GM19372 (cell line): ENCODE data around the gene SHANK1.
"Not testable (repeated sequence)": the region's sequence is repeated elsewhere in the genome, so short reads cannot be mapped to it uniquely, and the experiment has no call there.

Experiments
- ATAC-seq: cut with Tn5 transposase; IDR thresholded peaks from one replicate; pipeline ENCODE4 v1.9.1; 2021; ENCODE audit warnings: mild to moderate bottlenecking, low read depth, moderate library complexity; ENCODE audit not compliant: unreplicated experiment

SHANK1 gene

GRCh38 chr19:50644315-50644915 is 75.2 kb downstream of the SHANK1 start:
- ATAC-seq: no peak

DNA sequence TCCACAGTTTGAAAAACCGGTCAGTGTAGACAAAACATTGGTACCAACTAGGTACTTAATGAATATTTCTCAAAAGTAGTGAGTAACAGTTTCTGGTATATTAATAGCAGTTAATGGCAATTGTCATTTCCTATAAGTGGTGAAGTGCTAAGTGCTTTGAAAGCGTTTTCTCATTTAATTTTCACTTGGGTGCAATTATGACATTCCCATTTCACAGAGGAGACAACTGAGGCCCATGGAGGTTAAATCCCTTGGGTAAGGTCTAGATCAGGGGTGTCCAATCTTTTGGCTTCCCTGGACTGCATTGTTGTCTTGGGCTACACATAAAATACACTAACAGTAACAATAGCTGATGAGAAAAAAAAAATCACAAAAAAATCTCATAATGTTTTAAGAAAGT is 79.2 kb downstream of the SHANK1 start:
- no peak for ATAC-seq

- no peak for ATAC-seq
Measured at GRCh38 chr19:50639121-50640112, 80.2 kb downstream of the SHANK1 start, which contains the start of gene SYT3. TSS of gene SYT3 (minus strand) at chr19:50639881. CDS start at chr19:50637411, 2,470 bp downstream.

DNA sequence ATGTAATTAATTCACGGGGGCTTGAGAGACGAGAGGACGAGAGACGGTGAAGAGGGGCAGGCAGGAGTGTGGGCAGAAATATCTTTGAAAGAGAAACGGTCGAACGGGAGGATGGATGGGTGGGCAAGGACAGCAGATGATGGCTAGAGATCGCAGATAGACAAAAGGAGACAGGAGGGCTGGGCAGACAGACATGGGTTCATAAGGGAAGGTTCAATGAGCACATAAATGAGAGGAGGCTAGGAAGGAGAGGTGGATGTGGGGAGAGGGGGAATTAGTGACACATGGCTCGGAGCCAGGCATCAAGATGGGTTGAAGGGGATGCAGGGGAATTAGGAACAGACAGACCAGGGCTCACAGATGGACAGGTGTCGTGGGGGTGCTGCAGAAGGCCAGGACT is 81.0 kb downstream of the SHANK1 start:
- no peak for ATAC-seq

DNA sequence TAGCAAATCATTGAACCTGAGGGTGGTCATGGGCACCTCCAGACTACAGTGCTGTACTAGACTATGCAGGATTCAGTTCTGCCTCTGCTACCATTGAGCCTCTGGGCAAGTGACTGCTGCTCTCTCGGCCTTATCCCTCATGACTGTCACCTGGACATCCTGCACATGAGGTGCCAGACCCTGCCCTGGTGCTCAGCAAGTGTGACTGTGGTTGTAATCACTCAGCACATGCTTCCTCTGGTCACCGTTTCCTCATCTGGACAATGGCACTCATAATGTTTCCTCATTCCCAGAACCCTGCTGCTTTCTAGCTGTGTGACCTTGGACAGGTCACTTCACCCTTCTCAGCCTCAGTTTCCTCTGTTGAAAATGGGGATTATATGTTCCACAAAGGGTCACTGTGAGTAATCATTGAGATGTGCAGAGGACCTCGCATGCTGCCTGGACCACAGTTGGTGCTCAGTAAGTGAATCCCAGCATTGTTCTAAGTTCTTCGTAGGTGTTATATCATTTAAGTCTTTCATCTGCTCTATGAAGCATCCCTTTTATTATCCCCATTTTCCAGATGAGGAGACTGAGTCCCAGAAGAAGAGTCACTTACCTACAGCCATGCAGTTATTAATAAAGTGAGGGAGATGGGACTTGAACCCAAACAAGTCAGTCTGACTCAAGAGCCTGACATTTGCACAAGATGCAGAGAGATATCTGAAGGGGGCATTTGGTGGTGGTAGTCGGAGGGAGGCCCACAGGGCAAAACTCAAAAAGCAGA is 83.1 kb downstream of the SHANK1 start:
- no peak for ATAC-seq

DNA sequence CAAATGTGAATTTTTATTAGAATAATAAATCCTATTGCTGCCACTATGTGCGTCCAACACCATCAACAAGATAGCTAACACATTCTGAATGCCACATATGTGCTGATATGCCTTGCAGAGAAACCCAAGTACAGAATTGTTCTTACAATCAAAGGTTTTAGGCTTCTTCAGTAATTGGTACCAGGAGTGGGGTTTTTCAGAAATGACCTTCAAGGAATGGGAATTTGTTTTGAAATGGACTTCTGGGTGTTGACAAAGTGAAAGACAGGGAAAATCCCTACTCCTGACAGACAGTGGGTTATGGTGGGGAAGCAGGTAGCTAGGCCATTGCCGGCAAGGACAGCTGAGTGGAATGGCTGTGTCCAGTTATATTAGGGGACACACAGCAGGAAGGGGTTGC is 85.6 kb downstream of the SHANK1 start:
- no peak for ATAC-seq

- ATAC-seq: no peak
Measured at GRCh38 chr19:50633359-50633758, 86.2 kb downstream of the SHANK1 start.

GRCh38 chr19:50632151-50632835 is 87.3 kb downstream of the SHANK1 start:
- ATAC-seq: no peak

GRCh38 chr19:50629801-50630200 is 89.8 kb downstream of the SHANK1 start:
- ATAC-seq: no peak

GRCh38 chr19:50629194-50629593 is 90.4 kb downstream of the SHANK1 start:
- no peak for ATAC-seq

GRCh38 chr19:50628551-50628950 is 91.1 kb downstream of the SHANK1 start:
- no peak for ATAC-seq

- no peak for ATAC-seq
Measured at GRCh38 chr19:50628146-50628545, 91.5 kb downstream of the SHANK1 start.

- no peak for ATAC-seq
Measured at GRCh38 chr19:50626795-50627194, 92.8 kb downstream of the SHANK1 start.

DNA sequence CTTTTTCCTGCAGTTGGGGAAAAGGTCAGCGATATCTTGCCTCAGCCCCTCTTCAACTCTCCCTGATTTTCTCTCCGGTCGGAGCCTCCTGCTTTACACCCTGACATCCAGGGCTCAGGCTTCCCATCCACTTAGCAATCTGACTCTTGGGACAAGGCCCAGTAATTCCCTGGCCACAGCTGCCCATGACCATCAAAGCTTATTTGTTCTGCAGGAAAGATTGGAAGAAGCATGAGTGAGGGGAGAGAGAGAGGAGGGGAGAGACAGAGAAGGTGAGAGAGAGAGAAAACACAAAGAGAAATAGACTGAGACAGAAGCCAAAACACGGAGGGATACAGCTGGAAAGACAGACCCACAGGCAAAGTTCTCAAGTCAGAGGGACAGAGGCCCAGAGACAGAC is 93.6 kb downstream of the SHANK1 start:
- no peak for ATAC-seq

DNA sequence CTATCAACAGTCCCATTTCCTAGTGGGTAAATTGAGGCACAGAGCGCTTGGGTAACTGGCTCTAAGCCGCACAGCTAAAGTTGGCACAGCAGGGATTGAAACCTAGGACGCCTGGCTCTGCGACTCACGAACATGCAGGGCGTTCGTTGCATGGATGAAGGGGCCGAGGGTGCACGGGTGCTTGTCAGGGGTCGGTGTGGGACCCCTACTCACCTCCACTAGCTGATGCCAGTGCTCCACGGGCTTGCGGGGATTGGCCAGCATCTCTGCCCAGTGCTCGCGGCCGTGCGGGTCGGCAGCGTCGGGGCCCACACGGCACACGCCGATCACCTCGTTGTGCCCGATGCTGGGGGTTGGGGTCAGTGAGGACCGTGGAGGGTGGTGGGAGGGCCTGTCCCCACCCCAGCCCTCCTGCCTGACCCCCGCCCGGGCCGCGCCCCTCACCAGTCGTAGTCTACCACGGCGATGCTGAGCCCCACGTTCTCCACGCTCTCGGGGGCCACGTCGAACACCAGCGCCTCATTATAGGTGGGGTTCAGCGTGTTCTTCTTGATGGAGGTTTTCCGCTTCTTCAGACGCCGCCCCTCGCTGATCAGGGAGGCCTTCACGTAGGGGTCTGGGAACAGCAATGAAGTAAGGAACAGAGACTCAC is 94.5 kb downstream of the SHANK1 start:
- ATAC-seq: no peak

DNA sequence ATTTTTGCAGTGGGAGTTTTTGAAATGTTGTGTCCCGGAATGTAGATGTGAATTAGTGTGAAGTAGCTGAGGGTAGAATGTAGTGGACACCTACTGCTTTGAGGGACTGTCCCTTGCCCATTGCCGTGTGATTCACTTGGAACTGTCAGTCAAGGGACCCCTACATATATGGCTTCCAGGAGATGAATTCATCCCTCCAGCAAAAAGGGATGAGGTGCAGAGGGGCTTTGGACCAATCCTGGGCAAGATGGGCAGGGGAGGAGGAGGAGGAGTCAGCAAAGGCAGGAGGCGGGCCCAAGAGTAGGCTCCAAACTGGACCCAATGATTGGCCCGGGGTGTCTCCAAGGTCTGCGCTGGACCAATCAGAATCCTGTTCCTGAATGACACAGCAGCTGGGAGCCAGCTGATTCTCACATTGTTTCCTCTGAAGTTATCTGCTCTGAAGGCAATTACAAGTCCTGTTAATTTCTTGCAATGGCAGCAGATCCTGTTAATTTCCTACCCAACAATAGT is 99.2 kb downstream of the SHANK1 start:
- ATAC-seq: not testable (repeated sequence)

- not testable (repeated sequence) for ATAC-seq
Measured at GRCh38 chr19:50619184-50619583, 100.4 kb downstream of the SHANK1 start.

DNA sequence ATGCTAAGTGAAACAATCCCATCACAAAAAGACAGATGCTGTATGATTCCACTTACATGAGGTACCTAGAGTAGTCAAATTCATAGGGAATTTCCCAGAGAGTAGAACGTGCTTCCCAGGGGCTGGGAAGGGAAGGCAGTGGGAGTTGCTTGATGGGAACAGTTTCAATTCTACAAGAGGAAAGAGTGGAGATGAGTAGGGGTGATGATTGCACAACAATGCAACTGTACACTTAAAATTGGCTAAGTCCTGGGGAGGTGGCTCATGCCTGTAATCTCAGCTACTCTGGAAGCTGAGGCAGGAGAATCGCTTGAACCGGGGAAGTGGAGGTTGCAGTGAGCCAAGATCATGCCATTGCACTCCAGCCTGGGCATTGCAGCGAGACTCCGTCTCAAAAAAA is 101.2 kb downstream of the SHANK1 start:
- not testable (repeated sequence) for ATAC-seq

GRCh38 chr19:50612504-50613404 is 106.8 kb downstream of the SHANK1 start:
- not testable (repeated sequence) for ATAC-seq
